Bronchial epithelial cell (primary cell): Measurements from ENCODE around the gene HPCA. TPM values are rescaled to one million over a fixed set of nuclear protein-coding genes. Genes with fewer than 3 reads are reported as not detected.
A peak's percentile ranks its signal among the peaks of the same experiment; 100 is the strongest.

Experiments used
- DNase-seq: peaks from one replicate; pipeline ENCODE4 v3.0.0-alpha.2; 2010; ENCODE audit warnings: low read depth
- FAIRE-seq: peaks from 2 replicates; lab custom pipeline; 2011; peaks lifted over from hg19 to GRCh38; lab: Jason Lieb, UNC
- H3K27me3 ChIP-seq: 2 replicates; pipeline ENCODE4 v1.5.1; 2011; ENCODE audit warnings: low read length; ENCODE audit not compliant: control insufficient read depth, insufficient read depth
- H3K36me3 ChIP-seq: 2 replicates; pipeline ENCODE4 v1.5.1; 2011; ENCODE audit warnings: low read length; ENCODE audit not compliant: control insufficient read depth, insufficient read depth
- H3K4me3 ChIP-seq: 2 replicates; pipeline ENCODE4 v1.5.1; 2011; ENCODE audit warnings: mild to moderate bottlenecking, low read depth, low read length, control low read depth
- CTCF ChIP-seq: IDR thresholded peaks from 2 replicates; pipeline ENCODE4 v1.5.1; 2011; ENCODE audit warnings: mild to moderate bottlenecking, moderate library complexity, low read length, control low read depth, inconsistent platforms; ENCODE audit not compliant: insufficient read depth, severe bottlenecking
- total RNA-seq: library from RNA; depleted of rRNA; stranded (reverse); fragments of >200 nt; gene quantifications from 2 replicates; pipeline ENCODE4 v1.2.1, GENCODE V29; 2014

Gene HPCA
- total RNA-seq, 1 donor from 2014 or later: not detected

- peaks cover 9% of the 10 kb centered on the region for H3K36me3 ChIP-seq
- DNase-seq (no peak), FAIRE-seq (no peak)
- no peaks in the 10 kb centered on the region for H3K27me3 ChIP-seq
- H3K4me3 ChIP-seq: no peak overlapping the region
- TF ChIP-seq CTCF: no peak
Observed at GRCh38 chr1:32859915-32860314, 26.4 kb upstream of the HPCA start.

GRCh38 chr1:32860566-32860965 lies 25.7 kb upstream of the HPCA start:
- FAIRE-seq: no peak
- TF ChIP-seq CTCF: no peak
- H3K4me3 ChIP-seq: no peak overlapping the region
- H3K27me3 ChIP-seq: no peaks in the 10 kb centered on the region
- no peak for DNase-seq
- peaks cover 9% of the 10 kb centered on the region for H3K36me3 ChIP-seq

GRCh38 chr1:32861904-32862695 lies 24.2 kb upstream of the HPCA start:
- FAIRE-seq: no peak
- DNase-seq: no peak
- Histone ChIP-seq H3K27me3 (no peaks in the 10 kb centered on the region), H3K36me3 (peaks cover 7% of the 10 kb centered on the region), H3K4me3 (no peak overlapping the region)
- no peak for TF ChIP-seq CTCF

- H3K27me3 ChIP-seq: no peaks in the 10 kb centered on the region
- H3K4me3 ChIP-seq: no peak overlapping the region
- peaks cover 4% of the 10 kb centered on the region for H3K36me3 ChIP-seq
- no peak for TF ChIP-seq CTCF
- DNase-seq (no peak), FAIRE-seq (peak; percentile 13)
Observed at GRCh38 chr1:32863218-32863880, 22.9 kb upstream of the HPCA start.

GRCh38 chr1:32863881-32864245 lies 22.4 kb upstream of the HPCA start:
- H3K27me3 ChIP-seq: no peaks in the 10 kb centered on the region
- H3K36me3 ChIP-seq: peaks cover 4% of the 10 kb centered on the region
- FAIRE-seq (peak; percentile 77), DNase-seq (no peak)
- TF ChIP-seq CTCF: no peak
- no peak overlapping the region for H3K4me3 ChIP-seq
